Left hindlimb (tissue), 1 donor: ENCODE measurements around the gene ZNF574.

Experiments used
- DNase-seq: peaks from one replicate; pipeline ENCODE4 v3.0.0-alpha.2; 2018

The ZNF574 gene

DNA sequence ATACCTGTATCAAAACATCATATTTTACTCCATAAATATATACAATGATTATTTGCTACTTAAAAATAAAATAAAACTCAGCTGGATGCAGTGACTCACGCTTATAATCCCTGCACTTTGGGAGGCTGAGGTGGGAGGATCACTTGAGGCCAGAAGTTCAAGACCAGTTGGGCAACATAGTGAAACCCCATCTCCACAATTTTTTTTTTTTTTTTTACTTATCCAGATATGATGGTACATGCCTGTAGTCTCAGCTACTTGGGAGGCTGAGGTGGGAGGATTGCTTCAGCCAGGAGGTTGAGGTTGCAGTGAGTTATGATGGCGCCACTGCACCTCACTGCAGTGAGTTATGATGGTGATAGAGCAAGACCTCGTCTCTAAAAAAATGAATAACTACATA lies 33.9 kb downstream of the ZNF574 start:
- no peak for DNase-seq

DNA sequence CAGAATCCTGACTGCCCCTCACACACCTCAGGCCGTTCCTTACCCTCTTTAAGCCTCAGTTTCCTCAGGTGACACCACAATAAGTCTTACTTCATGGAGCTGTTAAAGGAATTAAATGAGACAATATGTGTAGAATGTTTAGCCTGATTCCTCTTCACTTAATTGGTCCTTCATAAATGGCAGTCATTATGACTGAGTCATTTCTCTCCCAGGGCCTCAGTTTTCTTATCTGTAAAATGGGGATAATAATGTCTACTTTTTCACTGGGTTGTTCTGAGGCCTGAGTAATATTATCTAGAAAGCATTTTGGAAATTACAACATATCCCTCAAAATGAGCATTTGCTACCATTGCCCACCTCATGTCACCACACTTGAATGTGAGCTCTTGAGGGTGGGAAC lies 34.7 kb downstream of the ZNF574 start:
- no peak for DNase-seq

DNA sequence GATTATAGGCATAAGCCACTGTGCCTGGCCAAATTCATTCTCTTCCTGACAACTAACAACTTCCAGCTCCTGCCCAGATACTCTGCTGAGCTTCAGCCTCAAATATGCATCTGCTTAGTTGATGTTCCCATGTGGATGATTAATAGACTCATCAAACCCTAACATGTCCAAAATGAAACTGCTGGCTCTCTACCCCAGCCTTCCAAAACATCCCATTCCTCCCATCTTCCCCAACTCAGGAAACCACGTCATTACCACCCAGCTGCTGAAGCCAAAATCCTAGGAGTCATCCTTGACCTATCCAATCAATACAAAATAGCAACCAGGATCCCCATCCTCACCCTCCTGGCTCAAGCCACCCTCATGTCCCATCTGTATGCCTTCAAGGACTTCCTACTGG lies 35.4 kb downstream of the ZNF574 start:
- no peak for DNase-seq

DNA sequence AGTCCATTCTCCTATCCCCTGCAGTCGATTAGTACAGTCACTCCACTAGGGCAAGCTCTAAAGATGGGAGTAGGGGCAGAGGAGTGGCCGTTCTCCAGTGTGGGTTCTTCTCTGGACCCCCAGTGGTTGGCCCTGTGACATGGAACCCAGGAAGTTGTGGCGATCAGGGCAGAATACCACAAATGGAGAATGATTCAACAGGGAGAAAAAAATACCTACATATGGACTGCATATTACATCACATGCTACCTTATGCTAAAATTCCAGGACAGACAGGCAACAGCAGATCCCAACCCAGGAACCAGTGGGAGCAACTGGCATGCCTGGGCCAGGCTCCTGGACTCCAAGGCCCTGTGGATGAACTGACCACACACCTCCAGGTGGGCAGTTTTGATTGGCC lies 35.8 kb downstream of the ZNF574 start:
- no peak for DNase-seq

DNA sequence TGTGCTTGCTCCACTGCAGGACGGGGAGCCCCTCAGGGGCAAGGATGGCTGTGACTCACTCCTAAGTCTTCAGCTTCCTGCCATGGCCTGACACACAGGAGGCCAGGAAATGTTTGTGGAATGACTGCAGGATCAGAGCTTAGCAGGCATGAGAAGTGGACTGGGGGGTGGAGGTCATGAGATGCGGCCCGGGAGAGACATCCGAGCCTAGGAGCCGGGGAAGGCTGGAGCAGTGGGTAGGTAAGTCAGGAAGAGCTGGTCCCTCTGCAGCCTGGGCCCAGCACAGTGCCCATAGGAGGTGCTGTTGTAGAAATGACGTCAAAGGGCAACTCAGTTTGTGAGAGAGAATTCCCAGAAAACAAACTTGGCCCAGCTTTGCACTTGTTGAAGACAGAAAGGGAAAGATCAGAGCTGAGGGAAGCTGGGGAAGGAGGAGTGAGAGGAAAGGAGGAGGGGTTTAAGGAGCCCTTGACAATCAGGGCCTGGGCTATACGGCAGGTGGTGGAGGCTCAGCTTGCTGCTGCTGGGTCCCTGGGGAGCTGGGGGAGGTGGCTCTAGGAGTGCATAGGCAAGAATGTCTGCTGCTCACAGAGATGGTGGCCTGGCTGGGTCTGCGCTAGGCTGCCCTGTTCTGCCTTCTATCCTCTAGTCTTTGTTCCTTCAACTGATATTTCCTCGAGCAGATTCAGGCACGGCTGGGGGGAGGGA lies 37.8 kb downstream of the ZNF574 start:
- no peak for DNase-seq

DNA sequence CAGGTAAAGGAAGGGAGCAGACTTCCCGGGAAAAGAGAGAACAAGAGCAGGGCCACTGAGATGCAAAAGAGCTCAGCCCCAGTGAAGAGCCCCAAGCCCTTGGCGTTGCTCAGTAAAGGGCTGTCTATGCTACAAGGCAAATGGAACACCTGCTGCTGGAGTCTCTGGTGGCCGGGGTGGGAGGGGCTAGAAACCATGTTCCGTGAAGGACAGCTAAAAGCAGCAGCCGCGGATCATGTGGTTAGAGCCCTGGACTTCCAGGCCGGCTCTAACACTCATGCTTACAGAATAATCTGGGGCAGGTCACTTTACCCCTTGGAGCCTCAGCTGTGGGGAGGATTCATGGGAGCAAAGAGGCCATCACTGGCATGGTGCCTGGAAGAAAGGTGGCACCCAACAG lies 38.4 kb downstream of the ZNF574 start:
- no peak for DNase-seq

DNA sequence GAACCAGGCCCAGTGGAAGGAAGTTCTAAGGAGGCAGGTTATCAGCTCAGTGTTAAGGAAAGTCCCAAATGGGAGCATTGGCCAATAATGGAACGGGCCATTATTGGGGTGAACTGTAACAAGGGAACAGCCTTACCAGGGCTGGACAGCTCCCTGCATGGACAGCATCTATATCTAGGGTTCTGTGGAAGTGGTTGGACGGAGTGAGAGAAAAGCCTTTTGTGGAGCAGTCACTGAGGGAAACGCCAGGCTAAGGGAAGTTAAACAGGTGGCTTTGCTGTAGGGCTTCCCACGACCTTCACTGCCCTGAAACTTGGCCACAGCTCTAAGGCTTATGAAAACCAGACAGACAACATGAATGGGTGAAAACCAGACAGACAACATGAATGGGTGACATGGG lies 39.3 kb downstream of the ZNF574 start:
- no peak for DNase-seq

DNA sequence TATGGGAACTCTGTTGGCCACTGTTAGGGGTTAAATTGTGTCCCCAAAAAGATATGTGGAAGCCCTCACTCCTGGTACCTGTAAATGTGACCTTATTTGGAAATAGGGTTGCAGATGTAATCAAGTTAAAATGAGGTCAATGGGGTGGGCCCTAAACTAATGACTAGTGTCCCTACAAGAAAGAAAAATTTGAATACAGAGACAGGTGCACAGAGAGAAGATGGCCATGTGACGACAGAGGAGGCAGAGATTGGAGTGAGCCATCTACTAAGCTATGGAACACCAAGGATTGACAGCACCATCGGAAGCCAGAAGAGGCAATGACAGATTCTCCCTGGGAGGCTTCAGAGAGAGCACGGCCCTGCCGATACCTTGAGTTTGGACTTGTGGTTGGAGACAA lies 39.7 kb downstream of the ZNF574 start:
- no peak for DNase-seq

DNA sequence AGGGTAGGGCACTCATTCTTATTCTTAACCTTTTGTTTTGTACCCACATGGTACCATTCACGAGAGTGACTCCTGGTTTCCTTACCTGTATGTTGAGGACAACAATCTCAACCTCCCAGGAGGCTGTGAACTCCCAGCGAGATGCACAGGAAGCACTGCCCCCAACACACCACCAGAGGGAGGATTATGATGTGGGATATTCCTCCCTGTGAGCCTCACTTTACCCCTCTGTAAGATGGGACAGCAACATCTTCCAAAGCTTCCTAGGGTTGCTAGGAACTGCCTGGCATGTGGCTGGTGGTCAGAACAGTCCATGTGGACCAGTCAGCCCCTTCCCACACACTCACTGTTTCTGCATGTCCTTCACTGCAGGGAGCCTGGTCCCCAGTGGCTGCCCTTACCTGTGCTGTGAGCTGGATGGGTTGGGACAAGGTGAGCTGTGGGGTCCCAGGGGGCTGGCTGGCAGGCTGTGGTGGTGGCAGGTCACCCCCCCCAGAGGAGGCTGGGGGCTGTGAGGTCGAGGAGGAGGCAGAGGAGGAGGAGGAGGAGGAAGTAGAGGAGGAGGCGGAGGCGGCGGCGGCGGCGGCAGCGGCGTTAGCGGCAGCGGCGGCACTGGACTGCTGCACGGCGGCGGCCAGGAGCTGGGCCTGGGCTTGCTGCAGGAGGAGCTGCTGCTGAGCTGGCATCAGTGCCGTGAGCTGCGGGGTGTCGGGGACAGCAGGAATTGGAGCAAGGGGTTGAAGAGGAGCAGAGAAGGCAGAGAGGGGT lies 40.5 kb downstream of the ZNF574 start:
- DNase-seq = no peak

DNA sequence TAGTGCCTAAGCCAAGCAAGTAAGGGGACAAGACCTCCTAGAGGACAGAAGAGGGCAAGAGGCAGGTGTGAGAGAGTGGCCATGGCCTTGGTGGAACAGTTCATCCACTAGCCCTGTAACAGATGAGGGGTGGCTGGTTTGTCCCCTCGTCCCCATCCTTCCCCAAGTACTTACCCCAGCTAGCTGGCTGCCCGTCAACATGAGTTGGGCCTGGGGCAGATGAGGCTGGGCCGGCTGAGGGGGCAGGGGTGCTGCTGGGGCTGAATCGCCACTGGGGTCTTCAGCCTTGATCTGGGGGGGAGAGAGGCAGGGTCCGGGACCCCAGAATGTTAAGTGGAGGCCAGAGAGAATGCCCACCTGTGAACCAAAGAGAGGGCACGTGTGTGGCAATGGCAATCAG lies 41.1 kb downstream of the ZNF574 start:
- DNase-seq = no peak

DNA sequence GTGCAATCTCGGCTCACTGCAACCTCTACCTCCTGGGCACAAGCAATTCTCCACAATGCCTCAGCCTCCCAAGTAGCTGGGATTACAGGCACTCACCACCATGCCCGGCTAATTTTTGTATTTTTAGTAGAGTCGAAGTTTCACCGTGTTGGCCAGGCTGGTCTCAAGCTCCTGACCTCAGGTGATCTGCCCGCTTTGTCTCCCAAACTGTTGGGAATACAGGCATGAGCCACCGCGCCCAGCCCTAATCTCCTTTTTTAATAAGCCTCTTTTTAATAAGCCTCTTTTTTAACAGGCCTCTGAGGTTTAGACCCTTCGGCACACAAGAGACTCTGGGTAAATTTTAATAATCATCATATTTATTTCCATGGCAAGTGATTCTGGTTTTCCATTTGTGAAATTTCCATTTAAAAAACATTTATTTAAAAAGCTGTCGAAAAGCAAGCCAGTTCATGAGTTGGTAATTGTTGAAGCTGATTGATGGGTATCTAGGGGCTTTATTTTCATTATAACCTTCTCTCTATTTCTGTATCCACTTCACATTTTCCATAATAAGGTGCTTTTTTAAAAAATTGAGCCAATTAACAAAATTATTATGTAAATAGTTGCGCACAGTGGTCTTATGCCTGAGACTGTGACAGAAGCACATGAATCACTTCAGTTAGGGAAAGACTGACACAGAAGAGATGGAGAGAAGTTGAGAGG lies 44.5 kb downstream of the ZNF574 start:
- DNase-seq = no peak

DNA sequence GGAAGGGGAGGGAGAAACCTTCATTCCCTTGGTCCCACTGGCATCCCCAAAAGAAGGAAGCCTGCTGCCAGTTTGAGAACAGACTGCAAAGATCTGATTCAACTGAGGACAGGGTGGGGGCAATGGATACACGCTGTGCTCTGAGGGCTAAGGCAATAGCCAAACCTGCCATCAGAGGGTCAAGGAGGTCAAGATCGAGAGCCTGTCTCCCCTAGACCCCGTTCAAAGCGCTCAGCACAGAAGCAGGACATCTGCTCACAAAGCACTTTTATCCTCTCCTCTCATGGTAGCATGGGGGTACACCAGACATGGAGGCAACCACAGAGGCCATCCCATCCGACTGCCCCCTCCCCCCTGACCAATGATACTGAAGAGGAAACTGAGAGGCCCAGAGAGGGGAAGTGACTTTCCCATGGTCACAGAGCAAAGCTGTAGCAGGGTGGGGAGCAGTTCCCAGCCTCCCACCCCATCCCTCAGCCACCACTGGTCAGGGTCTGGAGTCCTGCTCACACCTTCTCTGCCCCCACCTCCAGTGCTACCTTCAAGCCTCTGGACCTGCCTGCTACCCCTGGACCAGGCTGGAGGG lies 45.2 kb downstream of the ZNF574 start:
- DNase-seq = no peak

DNA sequence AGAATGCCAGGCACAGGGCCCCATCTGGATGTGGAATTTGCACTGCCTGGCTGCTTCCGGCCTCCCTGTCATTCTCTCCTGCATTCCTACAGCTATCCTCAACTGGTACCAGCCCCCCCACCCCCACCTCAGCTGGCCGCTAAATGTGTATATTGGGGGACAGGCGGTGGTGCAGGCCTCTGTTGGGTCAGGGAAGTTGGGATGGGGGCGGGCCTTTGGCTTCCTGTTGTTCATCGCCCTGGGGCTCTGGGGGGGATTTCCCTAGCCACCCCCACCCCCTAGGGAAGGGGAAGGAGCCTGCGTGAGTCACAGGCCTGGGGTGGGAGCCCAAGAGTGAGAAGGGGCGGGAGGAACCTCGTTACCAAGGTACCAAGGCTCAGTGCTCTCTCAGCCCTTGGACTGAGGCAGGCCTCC lies 45.7 kb downstream of the ZNF574 start:
- no peak for DNase-seq

DNA sequence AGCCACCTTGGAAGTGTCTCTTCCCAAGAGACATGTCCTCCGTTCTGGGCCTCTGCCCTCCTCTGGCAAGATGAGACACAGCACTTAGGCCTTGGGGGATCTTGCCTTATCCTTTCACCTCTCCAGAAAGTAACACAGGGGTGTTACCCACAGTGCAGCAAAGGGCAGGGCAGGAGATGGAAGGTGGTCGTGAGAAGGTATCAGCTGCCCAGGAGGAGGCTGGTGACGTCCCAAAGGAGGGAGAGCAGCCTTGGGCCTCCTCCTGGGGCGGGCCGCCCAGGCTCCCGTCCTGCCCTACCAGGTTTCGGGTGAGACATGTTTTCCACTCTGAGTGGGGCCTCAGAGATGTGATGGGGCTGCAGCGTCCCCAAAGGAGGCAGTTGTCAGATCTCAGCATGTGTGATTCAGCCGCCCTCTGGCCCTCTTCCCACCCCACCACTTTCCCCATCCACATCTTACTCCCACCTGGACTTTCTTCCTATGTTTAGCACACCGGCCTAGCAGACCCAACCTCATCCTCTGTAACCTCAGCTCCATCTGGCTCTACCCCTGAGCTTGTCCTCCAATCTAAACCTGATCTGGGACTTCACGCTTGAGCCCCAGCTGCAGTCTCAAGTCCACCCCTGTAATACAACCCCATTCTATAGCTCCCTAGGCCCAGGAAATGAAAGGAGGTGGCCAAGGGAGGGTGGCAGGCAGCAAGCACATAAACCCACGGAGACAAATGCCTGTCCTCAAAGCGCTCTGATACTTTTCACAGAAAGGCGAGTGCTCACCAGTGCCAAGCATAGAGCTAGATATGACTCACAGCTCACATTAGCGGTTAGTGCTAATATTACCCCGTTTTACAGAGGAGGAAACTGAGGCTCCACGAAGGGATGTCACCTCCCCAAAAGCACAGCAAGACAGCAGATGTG lies 47.0 kb downstream of the ZNF574 start:
- no peak for DNase-seq

DNA sequence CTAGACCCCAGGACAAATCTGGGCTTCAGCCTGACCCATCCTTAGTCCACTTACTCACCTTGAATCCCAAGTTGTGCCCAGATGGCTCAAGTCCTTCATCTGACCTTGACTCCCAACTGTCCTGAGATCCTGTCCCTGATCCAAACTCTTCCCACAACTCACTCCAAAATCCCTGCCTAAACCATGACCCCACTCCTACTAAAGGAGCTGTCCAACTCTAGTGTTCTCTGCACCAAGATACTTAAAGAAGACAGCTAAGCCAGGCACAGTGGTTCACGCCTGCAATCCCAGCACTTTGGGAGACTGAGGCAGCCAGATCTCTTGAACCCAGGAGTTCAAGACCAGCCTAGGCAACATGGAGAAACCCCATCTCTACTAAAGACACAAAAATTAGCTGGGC lies 47.8 kb downstream of the ZNF574 start:
- no peak for DNase-seq

DNA sequence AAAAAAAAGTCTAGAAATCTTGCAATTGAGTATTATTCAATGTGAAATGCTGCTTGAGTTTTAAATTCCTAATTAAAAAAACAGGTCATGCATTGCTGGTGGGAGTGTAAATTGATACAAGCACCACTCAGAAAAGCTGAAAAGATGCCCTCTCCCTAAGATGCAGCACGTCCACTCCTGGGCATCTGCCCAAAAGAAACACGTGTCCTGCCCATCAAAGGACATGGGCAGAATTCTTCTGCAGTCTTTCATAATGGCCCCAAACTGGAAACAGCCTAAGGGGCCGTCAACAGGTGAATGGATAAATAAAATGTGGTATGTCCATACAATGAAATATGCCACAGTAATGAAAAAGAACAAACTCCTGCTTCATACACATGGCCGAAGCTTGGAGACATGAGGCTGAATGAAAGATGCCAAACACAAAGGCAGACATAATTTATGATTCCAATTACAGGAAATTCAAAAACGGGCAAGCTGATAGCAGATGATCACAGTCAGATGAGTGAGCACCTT lies 48.5 kb downstream of the ZNF574 start:
- DNase-seq = no peak

DNA sequence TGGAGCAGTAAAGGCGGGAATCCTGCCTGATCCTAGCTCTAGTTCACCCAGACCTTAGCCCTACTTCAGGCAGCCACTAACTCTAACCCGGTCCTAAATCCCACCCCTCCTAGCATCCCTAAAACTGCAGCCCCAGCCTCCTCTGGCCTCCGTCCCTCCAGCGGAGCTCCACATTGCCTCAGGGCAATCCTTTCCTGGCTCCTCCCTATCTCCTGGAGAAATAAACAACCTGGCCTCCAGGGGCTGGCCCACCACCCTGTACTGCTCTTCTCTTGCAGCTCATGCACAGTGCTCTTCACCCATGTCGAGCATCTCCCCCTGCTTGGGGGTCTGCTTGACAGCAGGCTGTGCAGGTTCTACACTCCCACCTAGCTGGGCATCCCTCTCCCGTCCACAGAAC lies 49.6 kb downstream of the ZNF574 start:
- no peak for DNase-seq

DNA sequence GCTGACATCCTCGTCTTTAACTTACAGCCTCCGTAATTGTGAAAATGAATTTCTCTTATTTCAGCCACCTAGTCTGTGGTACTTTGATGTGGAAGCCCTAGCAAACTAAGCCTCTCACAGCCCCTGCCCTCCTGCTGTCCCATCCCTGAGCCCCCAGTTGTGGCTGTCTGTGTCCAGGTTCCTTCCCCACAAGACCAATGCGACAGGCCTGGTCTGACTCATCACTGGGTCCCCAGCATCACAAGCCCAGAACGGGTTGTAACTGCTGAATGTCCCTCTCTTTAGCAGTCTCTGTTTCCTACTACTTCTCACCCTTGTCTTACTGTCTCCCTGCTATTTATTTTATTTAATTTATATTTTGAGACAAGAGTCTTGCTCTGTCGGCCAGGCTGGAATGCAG lies 50.6 kb downstream of the ZNF574 start:
- DNase-seq = no peak

DNA sequence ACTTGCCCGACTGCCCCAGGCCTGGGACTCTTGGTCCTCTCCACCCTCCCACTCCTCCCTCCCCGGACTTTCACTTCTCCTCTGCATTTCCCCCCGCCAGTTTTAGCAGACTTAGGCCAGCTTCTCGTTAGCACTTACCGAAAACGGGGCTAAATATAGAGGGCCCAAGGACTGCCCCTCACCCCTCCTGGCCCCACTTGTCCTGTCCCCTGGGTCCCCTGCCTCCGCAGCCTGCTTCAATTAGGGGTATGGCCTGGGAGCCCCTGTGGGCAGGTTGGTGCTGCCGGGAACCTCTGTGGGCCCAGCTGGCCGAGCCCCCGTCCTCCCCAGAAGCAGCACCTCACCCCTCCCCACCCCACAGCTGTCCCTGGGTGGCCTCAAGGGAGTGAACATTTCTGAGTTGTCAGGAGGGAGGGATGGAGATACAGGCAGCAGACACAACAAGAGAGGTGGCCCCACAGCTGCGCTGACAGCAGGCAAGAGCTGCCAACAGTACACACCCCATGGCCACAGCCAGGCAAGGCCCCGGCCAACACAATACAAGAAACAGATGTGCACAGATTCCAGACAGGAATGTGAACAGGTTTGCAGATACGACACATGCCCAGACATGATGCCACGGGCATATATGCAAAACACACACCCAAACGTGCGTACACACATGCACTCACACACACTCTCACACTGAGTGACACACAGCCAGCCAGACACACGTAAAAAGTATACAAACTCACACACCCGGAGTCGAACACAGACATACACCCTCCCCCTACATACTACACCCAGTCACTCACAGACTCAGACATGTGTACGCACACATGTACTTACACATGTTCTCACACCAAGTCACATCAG lies 53.7 kb downstream of the ZNF574 start:
- DNase-seq = peak; percentile 59

DNA sequence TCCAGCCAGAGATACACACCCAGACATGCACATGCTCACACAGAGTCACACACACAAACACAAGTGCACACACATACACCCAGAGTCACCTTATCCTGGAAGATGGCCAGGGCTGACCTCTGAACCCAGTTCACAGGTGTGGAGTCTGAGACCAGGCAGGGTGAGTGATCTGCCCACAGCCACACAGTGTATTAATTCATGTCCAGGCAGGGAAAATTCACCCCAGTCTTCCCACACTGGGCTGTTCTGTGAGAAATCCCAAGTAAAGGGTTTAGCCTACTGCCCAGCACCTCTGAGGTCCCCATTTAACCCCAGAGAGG lies 54.2 kb downstream of the ZNF574 start:
- DNase-seq = no peak
